GM10248 (cell line): ENCODE results near the gene MUC22.
"Not testable (repeated sequence)": the region's sequence is repeated elsewhere in the genome, so short reads cannot be mapped to it uniquely, and the experiment has no call there.

Experiments used
- CTCF ChIA-PET: fragments of 300-600 bp; sonication (Branson Sonifier 250); formaldehyde crosslinking; extraction: SDS; loops from one replicate; lab custom pipeline; 2021; ENCODE audit warnings: antibody characterized with exemption; lab: Yijun Ruan, JAX
- POLR2A ChIA-PET: fragments of 350-650 bp; sonication (Branson Sonifier 250); formaldehyde crosslinking; extraction: SDS; loops from one replicate; lab custom pipeline; 2020; ENCODE audit warnings: antibody characterized with exemption; lab: Yijun Ruan, JAX
- DNase-seq: peaks from one replicate; pipeline ENCODE4 v3.0.0; 2012; ENCODE audit errors: extremely low spot score
- TF ChIP-seq, protein P1 (sequence below): IDR thresholded peaks from 2 replicates; pipeline ENCODE4 v1.5.1; 2012; ENCODE audit warnings: mild to moderate bottlenecking, low read depth; ENCODE audit errors: extremely low read depth, missing control alignments, control extremely low read depth

The MUC22 gene

DNA sequence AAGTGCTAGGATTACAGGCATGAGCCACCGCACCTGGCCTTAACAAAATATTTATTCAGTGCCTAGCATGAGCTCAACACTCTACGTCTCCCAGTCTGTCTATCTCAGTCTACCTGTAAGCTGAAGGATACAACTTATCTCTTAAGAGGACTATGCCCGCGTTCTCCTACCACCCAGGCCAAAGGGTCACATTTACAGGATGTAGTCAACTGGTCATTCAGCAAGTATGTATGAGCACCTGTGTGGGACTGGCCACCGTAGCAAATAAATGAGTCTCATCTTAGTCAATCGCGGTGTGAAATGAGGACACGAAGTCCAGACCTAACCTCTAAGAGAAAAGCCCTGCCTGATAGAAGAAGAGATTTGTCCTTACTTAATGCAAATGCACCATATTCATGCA is 49.9 kb downstream of the MUC22 start:
- ChIA-PET CTCF (interaction anchor here (1.4 to 5.4 kb wide), 4 partner anchors 9 to 146 kb away, joined by 3 to 27 read pairs (median 16); partner anchors contain the start of gene VARS2), POLR2A (no interaction called here)
- no peak for DNase-seq
- TF ChIP-seq, protein P1, sequence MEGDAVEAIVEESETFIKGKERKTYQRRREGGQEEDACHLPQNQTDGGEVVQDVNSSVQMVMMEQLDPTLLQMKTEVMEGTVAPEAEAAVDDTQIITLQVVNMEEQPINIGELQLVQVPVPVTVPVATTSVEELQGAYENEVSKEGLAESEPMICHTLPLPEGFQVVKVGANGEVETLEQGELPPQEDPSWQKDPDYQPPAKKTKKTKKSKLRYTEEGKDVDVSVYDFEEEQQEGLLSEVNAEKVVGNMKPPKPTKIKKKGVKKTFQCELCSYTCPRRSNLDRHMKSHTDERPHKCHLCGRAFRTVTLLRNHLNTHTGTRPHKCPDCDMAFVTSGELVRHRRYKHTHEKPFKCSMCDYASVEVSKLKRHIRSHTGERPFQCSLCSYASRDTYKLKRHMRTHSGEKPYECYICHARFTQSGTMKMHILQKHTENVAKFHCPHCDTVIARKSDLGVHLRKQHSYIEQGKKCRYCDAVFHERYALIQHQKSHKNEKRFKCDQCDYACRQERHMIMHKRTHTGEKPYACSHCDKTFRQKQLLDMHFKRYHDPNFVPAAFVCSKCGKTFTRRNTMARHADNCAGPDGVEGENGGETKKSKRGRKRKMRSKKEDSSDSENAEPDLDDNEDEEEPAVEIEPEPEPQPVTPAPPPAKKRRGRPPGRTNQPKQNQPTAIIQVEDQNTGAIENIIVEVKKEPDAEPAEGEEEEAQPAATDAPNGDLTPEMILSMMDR = no peak

DNA sequence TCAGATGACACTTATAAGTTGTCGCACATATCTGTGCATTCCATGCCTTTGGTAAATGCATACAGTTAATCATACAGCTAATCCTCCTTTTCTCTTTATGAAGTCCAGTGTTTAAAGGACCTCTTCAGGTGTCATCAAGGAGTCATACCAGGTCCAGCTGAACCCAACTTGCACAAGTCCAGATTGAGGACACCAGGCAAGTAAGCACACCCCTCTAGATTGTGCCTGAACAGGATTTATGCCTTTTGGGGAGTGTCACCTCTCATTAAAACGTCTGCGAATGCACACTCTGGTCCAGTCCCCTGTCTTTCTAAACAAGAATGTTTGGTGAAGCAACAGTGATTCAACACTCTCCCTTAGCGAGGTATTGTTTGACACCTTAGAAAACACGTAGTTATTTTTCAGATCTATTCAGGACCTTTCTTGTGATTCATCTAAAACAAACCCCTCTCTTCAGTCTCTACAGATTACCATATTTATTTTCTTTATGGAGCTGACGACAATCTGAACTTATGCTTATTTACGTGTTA is 53.7 kb downstream of the MUC22 start:
- ChIA-PET POLR2A (no interaction called here), CTCF (interaction anchor here (1.2 to 5.4 kb wide), 6 partner anchors 15 to 186 kb away, joined by 3 to 27 read pairs (median 19); partner anchors contain the start of gene VARS2)
- TF ChIP-seq, protein P1 = no peak
- DNase-seq = no peak

DNA sequence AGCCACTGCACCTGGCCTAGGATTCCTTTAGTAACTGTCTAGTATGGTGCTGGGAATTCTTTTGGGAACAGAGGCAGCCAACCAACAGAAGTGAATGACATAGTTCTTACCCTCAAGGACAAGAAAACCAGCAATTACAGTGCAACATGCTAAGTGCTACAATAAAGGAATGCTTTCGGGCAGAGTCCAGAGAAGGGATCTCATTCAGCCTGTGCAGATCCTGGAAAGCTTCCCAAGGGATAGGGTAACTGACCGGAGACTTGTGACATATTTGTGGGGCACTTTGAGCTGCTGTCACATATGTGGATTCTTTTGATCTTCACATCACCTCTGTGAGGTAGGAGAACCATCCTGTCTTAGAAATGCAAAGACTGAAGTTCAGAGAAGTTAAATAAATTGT is 55.3 kb downstream of the MUC22 start:
- DNase-seq = no peak
- ChIA-PET POLR2A (no interaction called here), CTCF (interaction anchor here (1.2 to 2.1 kb wide), 2 partner anchors 14 to 26 kb away, joined by 3 to 6 read pairs; no protein-coding TSS in a partner anchor)
- TF ChIP-seq, protein P1 = no peak

DNA sequence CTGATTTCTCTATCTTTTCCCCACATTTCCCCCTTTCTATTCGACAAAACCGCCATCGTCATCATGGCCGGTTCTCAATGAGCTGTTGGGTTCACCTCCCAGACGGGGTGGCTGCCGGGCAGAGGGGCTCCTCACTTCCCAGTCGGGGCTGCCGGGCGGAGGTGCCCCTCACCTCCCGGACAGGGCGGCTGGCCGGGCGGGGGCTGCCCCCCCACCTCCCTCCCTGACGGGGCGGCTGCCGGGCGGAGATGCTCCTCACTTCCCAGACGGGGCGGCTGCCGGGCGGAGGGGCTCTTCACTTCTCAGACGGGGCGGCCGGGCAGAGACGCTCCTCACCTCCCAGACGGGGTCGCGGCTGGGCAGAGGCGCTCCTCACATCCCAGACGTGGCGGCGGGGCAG is 56.8 kb downstream of the MUC22 start:
- POLR2A ChIA-PET, CTCF ChIA-PET, DNase-seq: not testable (repeated sequence)

- CTCF ChIA-PET = interaction anchor here (0.8 to 3.5 kb wide), 18 partner anchors 8 to 286 kb away, joined by 3 to 72 read pairs (median 4); partner anchors contain the start of gene VARS2
- POLR2A ChIA-PET, DNase-seq: not testable (repeated sequence)
Observed at GRCh38 chr6:31067891-31068668, 57.8 kb downstream of the MUC22 start.

GRCh38 chr6:31068669-31069340 is 58.5 kb downstream of the MUC22 start:
- DNase-seq = peak; percentile 85
- TF ChIP-seq, protein P1 = peak; percentile 68
- CTCF ChIA-PET = interaction anchor here (0.7 to 3.5 kb wide), 25 partner anchors 9 to 389 kb away, joined by 3 to 72 read pairs (median 4); partner anchors contain the start of gene VARS2
- POLR2A ChIA-PET = no interaction called here

GRCh38 chr6:31070711-31071197 is 60.5 kb downstream of the MUC22 start:
- CTCF ChIA-PET = interaction anchor here (1.0 to 3.5 kb wide), 14 partner anchors 9 to 249 kb away, joined by 3 to 72 read pairs (median 5); partner anchors contain the start of gene VARS2
- TF ChIP-seq, protein P1 = peak; percentile 49
- no peak for DNase-seq
- POLR2A ChIA-PET = interaction anchor here (0.5 kb wide), 1 partner anchor 704 kb away, joined by 7 read pairs; no protein-coding TSS in a partner anchor
